ENCODE results near the gene C1QC.
A peak's percentile ranks its signal among the peaks of the same experiment; 100 is the strongest.

C1QC gene

DNA sequence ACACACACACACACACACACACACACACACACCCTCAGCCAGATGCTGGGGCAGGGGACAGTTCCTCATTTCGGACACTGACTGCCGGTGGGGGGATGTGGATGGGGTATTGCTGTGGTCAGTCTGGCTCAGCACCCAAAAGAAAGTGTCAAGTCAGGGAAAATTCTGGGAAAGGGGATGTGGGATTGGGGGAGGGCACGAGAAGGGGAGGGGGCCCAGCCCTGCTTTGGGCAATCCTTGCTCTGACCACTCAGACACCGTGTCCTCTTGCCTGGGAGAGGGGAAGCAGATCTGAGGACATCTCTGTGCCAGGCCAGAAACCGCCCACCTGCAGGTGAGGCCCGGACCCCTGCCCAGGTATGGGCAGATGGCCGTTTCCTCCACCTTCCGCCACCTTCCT is at the start of gene C1QC:
Gene C1QC (plus strand): TSS at position 253 of the 400 bp plus-strand sequence. CDS start 391 bp downstream, outside the sequence.
- DNase-seq (ENCODE audit: low spot score), result no peak

DNA sequence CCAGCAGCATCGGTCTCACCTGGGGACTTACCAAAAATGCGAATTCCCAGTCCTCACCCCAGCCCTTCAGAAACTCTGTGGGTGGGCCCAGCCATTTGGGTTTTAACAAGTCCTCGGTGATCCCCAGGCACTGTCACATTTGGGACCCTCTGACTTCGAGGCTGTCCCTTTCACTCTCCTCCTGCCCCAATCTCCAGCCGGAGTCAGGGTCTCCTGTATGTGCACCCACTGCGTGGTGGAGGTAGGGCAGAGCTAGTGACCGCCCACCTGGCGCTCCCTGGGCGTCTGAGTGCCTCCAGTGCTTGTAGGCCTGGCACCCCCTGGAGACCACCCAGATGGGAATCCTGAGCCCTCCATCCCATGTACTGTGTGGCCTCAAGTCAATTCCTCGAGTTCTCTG is 49.0 kb upstream of the C1QC start:
- no peak for DNase-seq (ENCODE audit: low spot score)

DNA sequence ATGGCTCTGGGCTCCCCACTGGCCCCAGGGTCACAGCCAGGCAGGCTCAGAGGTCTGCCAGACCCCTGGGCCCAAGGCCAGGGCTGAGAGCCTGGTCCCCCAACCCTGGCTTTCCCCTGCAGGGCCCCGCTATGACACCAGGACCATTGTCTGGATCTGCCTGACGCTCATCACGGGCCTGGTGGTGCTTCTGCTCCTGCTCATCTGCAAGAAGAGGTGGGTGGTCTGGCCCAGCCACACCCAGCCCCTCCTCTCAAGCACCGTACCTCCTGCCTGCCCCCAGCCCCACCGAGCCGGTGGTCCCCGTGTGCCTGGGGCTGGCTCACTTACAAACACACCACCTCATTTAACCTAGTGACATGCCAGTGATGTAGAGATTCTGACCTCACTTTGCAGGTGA is 48.3 kb upstream of the C1QC start:
- no peak for DNase-seq (ENCODE audit: low spot score)

DNA sequence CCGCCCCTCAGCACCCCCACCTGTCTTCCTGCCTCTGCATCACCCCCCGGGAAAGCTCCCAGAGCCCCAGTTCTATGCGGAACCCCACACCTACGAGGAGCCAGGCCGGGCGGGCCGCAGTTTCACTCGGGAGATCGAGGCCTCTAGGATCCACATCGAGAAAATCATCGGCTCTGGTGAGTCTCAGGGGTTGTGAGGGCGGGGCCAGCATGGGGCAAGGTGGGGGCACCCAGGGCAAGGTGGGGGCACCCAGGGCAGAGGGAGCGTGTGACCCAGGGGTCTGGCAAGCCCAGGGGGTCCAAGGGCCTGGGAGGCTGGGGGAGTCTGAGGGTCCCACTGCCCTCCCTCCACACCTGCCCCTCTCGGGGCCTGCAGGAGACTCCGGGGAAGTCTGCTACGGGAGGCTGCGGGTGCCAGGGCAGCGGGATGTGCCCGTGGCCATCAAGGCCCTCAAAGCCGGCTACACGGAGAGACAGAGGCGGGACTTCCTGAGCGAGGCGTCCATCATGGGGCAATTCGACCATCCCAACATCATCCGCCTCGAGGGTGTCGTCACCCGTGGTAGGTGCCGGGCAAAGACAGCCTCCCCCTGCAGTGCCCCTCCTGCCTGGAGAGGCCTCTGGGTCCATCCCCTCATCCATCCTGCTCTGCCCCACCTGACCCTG is 46.0 kb upstream of the C1QC start:
- DNase-seq (ENCODE audit: low spot score), result no peak

DNA sequence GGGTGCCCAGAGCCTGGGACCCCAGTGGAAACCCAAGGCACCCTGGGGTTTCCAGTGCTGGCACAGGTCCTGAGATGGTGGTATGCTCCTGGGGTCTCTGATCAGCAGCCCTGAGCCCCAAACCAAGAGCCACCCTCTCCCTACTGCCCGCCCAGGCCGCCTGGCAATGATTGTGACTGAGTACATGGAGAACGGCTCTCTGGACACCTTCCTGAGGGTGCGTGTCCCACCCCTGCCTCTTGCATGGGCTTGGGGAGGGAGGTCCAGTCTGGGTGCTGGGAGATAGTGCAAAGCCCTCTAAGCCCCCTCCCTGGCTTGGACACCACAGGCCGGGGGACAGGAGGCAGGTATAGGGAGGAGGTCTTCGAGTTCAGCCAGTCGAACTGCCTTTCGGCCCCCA is 45.4 kb upstream of the C1QC start:
- no peak for DNase-seq (ENCODE audit: low spot score)

DNA sequence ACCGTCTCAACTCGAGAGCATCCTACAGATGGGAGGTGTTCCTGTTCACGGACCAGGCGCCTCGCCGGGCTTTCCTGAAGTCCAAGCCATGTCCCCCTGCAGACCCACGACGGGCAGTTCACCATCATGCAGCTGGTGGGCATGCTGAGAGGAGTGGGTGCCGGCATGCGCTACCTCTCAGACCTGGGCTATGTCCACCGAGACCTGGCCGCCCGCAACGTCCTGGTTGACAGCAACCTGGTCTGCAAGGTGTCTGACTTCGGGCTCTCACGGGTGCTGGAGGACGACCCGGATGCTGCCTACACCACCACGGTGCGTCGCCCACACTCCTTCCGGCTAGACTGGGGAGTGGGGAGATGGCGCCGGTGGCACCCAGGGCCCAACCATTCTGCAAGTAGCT is 44.7 kb upstream of the C1QC start:
- DNase-seq (ENCODE audit: low spot score), result no peak

DNA sequence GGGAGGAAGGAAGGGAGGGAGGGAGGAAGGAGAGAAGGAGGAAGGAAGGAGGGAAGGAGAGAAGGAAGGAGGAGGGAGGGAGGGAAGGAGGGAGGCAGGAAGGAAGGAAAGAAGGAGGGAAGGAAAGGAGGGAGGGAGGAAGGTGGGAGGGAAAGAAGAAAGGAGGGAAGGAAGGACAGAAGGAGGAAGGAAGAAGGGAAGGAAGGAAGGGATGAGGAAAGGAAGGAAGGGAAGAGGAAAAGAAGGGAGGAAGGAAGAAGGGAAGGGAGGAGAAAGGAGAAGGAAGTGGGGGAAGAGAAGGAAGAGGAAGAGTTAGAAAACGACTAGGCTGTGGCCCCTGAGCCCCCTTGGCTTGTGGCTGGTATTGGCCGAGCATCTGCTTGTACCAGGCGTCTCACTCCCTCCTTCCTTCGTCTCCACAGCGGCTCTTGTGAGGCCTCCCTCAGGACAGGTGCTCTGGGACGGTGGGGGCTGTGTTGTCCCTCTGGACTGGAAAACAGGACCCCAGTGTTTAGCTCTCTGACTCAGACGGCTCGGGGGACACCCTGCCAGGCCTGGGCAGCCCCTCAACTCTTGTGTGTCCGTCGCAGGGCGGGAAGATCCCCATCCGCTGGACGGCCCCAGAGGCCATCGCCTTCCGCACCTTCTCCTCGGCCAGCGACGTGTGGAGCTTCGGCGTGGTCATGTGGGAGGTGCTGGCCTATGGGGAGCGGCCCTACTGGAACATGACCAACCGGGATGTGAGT is 43.2 kb upstream of the C1QC start:
- DNase-seq (ENCODE audit: low spot score), result no peak

DNA sequence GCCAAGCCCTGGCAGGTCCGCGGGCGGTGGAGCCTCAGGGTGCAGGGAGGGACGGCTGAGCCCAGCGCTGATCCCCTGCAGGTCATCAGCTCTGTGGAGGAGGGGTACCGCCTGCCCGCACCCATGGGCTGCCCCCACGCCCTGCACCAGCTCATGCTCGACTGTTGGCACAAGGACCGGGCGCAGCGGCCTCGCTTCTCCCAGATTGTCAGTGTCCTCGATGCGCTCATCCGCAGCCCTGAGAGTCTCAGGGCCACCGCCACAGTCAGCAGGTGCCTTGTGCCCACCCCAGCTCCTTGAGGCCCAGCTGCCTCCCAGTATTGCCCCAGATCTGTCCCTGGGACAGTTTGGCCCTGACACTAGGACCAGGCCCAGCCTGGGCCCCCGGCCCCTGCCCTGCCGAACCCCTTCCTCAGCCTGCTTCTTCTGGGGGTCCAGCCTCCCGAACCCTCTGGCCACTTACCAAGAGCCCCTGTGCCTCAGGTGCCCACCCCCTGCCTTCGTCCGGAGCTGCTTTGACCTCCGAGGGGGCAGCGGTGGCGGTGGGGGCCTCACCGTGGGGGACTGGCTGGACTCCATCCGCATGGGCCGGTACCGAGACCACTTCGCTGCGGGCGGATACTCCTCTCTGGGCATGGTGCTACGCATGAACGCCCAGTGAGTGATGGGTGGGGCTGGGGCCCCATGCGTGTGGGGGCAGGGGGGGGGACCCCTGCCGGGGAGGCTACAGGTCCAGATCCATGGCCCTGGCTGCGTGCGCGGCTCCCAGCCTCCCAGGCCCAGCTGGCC is 42.4 kb upstream of the C1QC start:
- DNase-seq (ENCODE audit: low spot score), result no peak

DNA sequence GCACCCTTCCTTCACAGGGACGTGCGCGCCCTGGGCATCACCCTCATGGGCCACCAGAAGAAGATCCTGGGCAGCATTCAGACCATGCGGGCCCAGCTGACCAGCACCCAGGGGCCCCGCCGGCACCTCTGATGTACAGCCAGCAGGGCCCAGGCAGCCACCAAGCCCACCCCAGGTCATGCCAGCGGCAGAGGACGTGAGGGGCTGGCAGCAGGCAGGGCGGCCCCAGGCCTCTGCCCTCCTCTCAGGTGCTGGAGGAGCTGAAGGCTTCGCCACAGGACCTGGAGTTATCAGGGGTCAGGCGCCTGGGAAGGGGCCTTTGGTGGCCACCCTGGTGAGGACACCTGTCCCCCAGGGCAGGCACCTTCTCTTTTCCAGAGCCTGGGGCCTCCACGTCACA is 41.8 kb upstream of the C1QC start:
- no peak for DNase-seq (ENCODE audit: low spot score)

DNA sequence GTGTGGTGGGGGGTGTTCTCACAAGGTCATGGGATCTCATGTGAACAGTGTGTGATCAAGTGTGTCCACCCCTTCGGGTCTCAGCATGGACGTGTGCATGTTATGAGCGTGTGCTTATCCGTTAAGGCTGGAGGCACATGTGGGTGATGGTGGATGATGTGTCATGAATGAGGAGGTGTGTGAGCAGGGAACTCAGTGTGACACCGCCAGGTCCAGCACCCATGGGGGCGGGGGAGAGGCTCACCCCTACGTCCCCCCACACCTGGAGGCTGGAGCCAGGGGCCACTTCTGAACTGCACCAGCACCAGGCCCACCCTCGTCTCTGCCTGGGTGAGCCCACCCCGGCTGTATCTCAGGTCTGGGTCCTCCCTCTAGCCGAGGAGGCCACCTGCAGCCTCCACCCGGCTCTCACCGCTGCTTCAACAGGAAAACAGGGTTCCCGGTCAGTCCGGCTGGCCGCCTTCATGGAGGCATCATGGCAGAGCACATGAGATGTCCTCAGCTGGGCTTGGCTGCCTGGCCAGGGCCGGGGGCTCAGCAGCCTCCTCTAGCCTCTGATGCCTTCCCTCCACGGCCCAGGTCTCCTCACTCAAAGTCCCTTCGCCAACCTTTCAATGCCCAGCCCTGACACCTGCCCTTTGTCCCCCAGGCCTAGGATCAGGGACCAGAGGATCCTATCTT is 41.2 kb upstream of the C1QC start:
- no peak for DNase-seq (ENCODE audit: low spot score)

DNA sequence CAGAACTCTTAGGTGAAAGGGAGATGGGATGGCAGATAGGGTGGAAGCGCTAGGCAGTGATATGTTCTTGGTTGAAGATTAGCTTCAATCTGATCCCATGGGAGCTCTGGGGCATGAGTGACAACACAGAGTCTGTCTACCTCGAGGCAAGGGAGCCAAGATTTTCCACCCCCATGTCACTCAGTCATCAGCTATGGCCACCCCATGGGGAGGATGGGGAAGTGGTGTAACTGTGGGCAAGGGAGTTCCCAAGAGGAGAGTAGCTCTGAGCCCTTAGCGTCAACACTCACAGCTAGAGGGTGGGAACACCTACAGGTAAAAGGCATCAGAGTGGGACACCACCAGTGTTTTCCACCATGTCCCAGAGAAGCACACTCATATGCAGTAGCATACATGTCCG is 37.3 kb upstream of the C1QC start:
- DNase-seq (ENCODE audit: low spot score), result no peak

DNA sequence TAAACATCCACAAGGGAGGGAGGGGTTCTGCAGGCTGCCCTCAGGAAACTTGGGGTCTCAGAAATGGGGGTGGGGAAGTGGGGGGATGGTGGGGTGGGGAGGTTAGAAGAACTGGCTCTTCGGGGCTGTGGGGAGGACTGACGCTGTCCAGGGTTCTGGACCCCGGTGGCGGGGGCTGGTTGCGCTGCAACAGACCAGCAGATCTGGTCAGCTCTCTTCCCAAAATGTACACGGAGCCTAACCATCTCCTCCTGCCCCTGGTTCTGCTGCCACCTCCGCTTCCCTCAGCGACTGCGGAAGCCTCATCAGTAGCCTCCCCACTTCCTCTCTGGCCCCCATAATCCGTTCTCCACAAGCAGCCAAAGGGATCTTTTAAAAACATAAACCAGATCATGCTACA is 36.3 kb upstream of the C1QC start:
- no peak for DNase-seq (ENCODE audit: low spot score)

DNA sequence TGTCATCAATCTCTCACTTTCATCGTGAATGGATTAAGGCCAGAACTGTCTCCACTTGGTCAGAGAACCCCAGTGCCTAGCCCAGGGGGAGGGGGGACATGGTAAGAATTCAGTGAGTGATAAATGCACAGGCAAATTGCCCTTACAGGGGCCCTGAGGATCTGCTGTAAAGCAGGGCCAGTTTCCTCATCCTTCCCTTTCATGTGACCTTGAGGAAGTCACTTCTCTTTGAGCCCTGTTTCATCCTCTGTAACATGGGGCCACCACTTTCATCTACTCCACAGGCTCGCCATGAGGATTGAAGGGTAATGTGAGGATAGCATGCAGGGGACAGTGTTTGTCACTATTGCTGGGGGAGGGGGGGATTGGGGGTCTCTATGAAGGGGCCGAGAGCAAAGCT is 35.1 kb upstream of the C1QC start:
- no peak for DNase-seq (ENCODE audit: low spot score)

DNA sequence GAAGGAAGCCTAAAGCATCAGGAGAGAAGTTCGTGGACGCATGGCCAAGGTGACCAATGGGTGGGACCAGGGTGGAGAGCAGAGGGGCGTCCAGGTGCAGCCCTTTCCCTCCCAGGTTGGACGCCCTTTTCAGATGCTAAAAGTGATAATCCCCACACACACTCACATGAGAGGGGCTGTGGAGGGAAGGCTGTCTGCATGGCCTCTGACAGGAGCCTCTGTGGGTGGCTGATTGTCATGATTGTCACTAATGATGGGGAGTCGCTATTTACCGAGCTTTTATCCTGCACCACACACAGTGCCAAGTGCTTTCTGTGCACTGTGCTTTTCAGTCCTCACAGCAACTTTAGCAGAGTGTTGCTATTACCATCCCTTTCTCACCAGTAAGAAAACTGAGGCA is 34.1 kb upstream of the C1QC start:
- no peak for DNase-seq (ENCODE audit: low spot score)

DNA sequence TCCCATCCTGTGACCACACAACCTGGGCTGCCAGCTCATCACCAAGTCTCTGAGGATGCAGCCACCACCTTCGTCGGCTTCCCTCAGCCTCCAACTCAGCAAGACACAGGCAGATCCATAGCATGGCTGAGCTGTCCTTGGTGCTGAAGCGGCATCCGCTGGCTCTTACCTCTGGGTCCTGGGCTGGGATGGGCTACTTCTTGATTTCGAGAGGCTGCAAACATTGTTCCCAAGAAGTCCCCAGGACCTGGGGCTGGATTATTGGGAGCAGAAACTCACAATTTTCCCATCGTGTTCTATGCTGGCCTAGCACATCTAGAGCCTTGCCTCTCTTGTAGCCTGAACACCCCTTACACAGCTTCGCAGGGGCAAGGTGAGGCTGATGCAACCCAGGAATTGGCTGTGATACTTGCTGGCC is 31.9 kb upstream of the C1QC start:
- DNase-seq (ENCODE audit: low spot score), result peak; percentile 21

DNA sequence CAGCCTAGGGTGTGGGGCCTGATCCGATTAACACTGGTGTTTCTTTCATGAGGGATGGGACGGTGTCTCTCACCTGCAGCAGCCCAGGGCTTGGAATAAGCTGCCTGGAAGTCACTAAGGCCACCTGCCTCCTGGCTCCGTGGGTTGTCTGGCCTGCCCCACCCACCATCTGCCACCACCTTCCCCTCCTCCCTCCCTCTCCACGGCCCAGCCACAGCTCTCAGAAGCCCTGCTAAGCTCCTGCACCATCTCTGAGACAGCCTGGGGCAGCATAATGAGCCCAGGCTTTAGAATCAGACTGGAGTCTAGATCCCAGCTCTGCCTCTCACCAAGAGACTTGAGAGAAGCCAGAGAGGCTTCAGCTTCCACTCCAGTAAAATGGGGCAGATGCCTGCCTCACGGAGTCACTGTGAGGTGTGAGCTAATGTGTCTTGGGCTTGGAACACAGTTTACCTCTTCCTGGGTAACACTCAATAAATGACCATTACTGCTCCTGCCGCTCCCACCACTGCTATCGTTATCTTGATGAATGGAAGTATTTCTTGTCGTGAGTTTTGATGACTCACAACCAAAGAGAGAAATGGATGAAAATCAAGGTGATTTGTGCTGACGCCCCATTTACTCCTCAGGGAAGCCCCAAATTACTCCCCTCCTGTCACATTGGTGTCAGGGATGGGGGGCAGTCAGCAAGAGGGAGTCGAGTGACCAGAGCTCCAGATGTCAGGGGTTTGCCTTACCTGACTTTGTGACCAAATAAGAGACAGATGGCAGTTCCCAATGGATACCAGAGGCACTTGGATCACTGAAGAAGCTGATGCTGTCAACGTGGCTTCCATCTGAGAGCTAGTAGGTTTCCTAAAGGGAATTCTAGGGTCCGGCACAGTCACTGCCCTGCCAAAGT is 30.5 kb upstream of the C1QC start:
- DNase-seq (ENCODE audit: low spot score), result no peak

DNA sequence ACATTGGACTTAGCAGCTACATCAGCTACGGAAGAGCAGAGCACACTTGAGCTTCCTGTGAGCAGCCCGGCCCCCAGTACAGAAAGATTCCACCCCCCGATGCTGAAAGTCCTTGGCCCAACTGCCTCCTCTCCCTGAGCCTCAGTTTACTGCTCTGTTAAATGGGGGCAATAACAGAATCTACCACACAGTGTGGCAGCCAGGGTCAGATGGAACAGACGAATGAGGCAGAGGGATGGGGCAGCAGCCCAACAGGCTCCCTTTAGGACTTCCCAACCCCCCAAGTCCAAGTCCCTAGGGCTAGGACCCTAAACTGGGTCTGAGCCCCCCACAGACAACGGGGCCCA is 29.9 kb upstream of the C1QC start:
- DNase-seq (ENCODE audit: low spot score), result no peak

DNA sequence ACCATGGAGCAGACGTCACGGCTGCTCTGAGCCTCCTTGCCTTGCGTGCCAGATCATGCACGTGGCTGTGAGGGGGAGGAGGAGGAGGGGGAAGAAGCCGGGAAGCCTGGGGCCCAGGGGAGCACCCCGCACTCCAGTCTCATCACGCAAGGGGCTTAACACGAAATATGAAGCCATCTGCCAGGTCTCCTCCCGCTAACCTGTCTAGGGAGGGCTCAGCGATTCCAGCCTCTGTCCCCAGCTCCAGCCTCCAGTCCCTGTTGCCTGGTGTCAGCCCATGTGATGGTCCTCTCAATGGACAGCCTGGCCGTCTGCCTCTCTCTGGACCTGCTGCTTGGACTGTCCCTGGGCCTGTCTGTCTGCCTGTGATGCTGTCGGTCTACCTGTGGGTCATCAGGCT is 29.5 kb upstream of the C1QC start:
- DNase-seq (ENCODE audit: low spot score), result no peak

DNA sequence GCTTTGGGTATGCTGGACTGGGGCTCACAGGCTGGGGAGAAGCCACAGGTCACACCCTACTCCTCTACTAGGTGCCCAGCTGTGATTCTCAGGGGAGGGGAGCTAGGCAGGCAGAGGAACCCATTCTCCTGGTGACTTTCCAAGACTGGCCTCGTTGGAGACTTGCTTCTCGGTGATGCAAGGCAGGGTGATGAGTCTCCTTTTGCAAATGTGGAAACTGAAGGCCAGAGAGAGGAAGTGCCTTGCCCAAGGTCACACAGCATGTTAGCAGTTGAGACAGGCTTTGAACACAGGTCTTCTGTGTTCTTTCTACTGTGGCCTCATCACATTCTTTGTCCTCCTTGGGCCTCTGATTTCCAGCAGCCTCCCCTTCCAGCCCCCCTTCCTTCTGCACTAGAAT is 27.5 kb upstream of the C1QC start:
- DNase-seq (ENCODE audit: low spot score), result no peak

DNA sequence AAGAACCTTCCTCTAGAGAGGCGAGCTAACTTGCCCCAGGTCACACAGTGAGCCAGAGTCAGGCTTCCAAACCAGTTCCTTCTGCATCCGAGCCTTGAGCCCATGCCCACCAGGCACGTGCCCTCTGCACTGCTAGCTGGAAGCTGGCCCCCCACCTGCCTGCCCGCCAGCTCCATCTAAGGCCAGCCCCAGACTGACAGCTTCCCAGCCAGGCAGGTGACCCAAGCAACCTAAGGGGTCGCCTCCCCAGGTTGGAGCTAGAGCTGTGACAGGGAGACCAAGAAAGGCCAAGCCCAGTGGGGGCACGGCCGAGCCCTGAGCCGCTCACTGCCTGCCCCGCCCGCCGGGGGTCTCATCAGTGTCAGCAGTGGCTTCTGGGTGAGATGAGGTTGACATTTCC is 26.9 kb upstream of the C1QC start:
- DNase-seq (ENCODE audit: low spot score), result no peak

DNA sequence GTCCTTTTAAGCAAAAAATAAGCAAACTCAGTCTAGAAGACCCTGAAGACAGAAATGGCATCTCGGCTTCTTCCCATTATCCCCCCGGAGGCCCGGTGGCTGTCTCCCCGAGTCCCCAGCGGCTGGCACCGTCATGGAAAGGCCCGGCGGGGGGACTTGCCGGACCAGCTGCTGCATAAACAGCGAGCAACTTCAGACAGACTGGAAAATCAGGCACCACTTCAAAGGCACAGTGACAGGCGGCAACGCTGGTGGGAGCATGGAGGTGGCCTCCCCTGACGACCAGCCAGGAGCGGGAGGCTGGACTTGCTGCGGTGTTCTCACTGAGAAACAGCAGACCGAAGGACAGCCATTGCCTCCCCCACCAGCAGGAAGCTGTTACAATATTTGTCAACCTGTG is 25.4 kb upstream of the C1QC start:
- DNase-seq (ENCODE audit: low spot score), result no peak

DNA sequence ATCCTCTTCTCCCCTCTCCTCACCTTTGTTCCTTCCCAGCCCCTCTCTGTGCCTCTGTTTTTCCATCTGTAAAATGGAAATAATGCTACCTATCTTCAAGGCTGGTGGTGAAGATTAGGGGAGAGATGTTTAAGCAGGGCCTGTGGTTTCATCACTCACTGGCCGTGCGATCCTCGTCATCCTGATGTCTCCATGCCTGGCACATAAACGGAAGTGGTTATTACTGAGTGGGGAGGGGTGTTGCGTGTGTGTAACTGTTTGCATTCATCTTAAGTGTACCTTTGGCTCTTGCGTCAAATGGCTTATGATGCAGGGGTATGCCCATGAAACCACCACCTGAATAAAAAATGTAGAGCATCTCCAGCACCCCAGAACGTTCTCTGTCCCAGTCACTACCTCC is 24.2 kb upstream of the C1QC start:
- no peak for DNase-seq (ENCODE audit: low spot score)
